Mucosa of stomach (tissue), 1 donor: ENCODE measurements around the gene EIF4ENIF1.
"Not testable (repeated sequence)": the region's sequence is repeated elsewhere in the genome, so short reads cannot be mapped to it uniquely, and the experiment has no call there.

Source experiments
- H3K27me3 ChIP-seq: one replicate; pipeline ENCODE4 v1.7.0; 2013; ENCODE audit warnings: mild to moderate bottlenecking, low read length; ENCODE audit not compliant: control insufficient read depth, insufficient read depth
- H3K36me3 ChIP-seq: one replicate; pipeline ENCODE4 v1.7.0; 2013; ENCODE audit warnings: low read length; ENCODE audit not compliant: control insufficient read depth, insufficient read depth
- H3K4me1 ChIP-seq: one replicate; pipeline ENCODE4 v1.7.0; 2013; ENCODE audit warnings: mild to moderate bottlenecking, low read length; ENCODE audit not compliant: control insufficient read depth, insufficient read depth
- H3K4me3 ChIP-seq: one replicate; pipeline ENCODE4 v1.7.0; 2013; ENCODE audit warnings: low read length
- H3K9ac ChIP-seq: one replicate; pipeline ENCODE4 v1.7.0; 2013; ENCODE audit warnings: mild to moderate bottlenecking, low read length, moderate library complexity
- H3K9me3 ChIP-seq: one replicate; pipeline ENCODE4 v1.7.0; 2013; ENCODE audit warnings: mild to moderate bottlenecking, low read length, moderate library complexity; ENCODE audit not compliant: control insufficient read depth
- donor health status: Pancreatic carcinoma.

EIF4ENIF1 gene

GRCh38 chr22:31436132-31436531 lies 53.5 kb downstream of the EIF4ENIF1 start:
- no peaks in the 10 kb centered on the region for H3K4me1 ChIP-seq
- no peaks in the 10 kb centered on the region for H3K9me3 ChIP-seq
- H3K27me3 ChIP-seq, result no peaks in the 10 kb centered on the region
- peaks cover 17% of the 10 kb centered on the region for H3K36me3 ChIP-seq
- H3K9ac ChIP-seq, result no peak overlapping the region
- no peak overlapping the region for H3K4me3 ChIP-seq

GRCh38 chr22:31431950-31432349 lies 57.7 kb downstream of the EIF4ENIF1 start:
- Histone ChIP-seq H3K4me1 (no peaks in the 10 kb centered on the region), H3K4me3 (no peak overlapping the region), H3K27me3 (no peaks in the 10 kb centered on the region), H3K9ac (no peak overlapping the region), H3K9me3 (no peaks in the 10 kb centered on the region), H3K36me3 (peaks cover 17% of the 10 kb centered on the region)

GRCh38 chr22:31425331-31426050 lies 64.2 kb downstream of the EIF4ENIF1 start:
- H3K4me3 ChIP-seq, result no peak overlapping the region
- H3K9ac ChIP-seq, result no peak overlapping the region
- H3K4me1 ChIP-seq, result no peaks in the 10 kb centered on the region
- no peaks in the 10 kb centered on the region for H3K36me3 ChIP-seq
- no peaks in the 10 kb centered on the region for H3K27me3 ChIP-seq
- no peaks in the 10 kb centered on the region for H3K9me3 ChIP-seq

DNA sequence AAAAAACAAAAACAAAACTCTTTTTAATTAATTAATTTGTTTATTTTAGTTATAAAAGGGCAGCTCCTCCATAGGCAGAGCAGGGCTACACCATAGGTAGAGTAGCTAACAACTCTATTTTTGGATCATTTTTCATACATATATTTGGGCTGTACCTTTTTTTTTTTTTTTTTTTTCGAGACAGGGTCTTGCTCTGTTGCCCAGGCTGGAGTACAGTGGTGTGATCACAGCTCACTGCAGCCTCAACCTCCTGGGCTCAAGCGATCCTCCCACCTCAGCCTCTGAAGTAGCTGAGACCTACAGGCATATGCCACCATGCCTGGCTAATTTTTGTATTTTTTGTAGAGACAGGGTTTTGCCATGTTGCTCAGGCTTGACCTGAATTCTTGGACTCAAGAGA lies 87.3 kb downstream of the EIF4ENIF1 start:
- H3K27me3 ChIP-seq, H3K9me3 ChIP-seq, H3K4me3 ChIP-seq, H3K4me1 ChIP-seq, H3K36me3 ChIP-seq, H3K9ac ChIP-seq: not testable (repeated sequence)

DNA sequence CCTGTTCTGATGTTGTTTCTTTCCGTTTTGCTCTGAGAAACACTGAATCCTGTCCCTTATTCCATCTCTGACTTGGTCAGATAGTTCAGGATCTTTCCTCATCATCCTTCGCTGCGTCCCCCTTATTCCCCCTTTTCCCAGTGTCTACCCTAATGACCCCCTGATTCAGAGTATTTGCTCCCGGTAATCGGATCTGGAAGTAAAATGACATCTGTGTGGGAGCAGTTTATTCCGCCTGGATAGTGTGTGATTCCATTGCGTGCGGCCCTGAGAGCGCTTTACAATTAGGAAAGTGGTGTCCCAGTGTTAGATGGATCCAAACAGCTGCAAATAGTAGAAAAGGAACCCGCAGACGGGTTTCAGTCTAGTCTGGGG lies 89.6 kb downstream of the EIF4ENIF1 start:
- Histone ChIP-seq H3K27me3 (no peaks in the 10 kb centered on the region), H3K36me3 (no peaks in the 10 kb centered on the region), H3K4me3 (peak overlapping the region; percentile 62), H3K9ac (peak overlapping the region; percentile 85), H3K9me3 (no peaks in the 10 kb centered on the region), H3K4me1 (no peaks in the 10 kb centered on the region)

GRCh38 chr22:31399211-31400022 lies 90.2 kb downstream of the EIF4ENIF1 start, which contains the start of gene DRG1:
DRG1 (plus strand) TSS chr22:31399604; CDS start chr22:31399684, 80 bp downstream.
- peak within 1 kb of the TSS; percentile 85 for H3K9ac ChIP-seq
- H3K36me3 ChIP-seq, result no peaks in the 10 kb centered on the region
- H3K9me3 ChIP-seq, result no peaks in the 10 kb centered on the region
- H3K4me3 ChIP-seq, result peak within 1 kb of the TSS; percentile 62
- no peaks in the 10 kb centered on the region for H3K27me3 ChIP-seq
- no peaks in the 10 kb centered on the region for H3K4me1 ChIP-seq

- Histone ChIP-seq H3K27me3 (no peaks in the 10 kb centered on the region), H3K36me3 (no peaks in the 10 kb centered on the region), H3K4me3 (no peak overlapping the region), H3K9ac (peak overlapping the region; percentile 13), H3K9me3 (no peaks in the 10 kb centered on the region), H3K4me1 (no peaks in the 10 kb centered on the region)
These were observed 91.4 kb downstream of the EIF4ENIF1 start for GRCh38 chr22:31398231-31398630.

DNA sequence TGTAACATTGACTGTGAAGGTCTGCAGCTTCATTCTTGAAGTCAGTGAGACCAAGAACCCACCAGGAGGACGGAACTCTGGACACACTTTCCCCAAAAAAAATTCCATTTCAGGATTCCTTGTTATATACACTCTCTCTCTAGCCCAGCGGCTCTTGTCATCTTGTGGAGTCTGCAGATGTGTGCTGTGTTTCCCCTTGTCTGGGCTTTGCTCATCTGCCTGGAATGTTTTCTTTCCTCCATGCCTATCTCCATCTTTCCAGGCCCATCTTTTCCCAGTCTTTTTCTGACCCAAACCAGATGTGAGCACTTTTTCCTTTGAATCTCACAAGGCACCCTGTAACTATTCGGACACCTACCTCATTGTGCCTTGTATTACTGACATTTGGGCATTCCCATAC lies 95.3 kb downstream of the EIF4ENIF1 start:
- no peaks in the 10 kb centered on the region for H3K27me3 ChIP-seq
- no peaks in the 10 kb centered on the region for H3K9me3 ChIP-seq
- no peaks in the 10 kb centered on the region for H3K4me1 ChIP-seq
- H3K4me3 ChIP-seq, result no peak overlapping the region
- no peak overlapping the region for H3K9ac ChIP-seq
- H3K36me3 ChIP-seq, result no peaks in the 10 kb centered on the region

- Histone ChIP-seq H3K9ac (no peak overlapping the region), H3K9me3 (no peaks in the 10 kb centered on the region), H3K27me3 (no peaks in the 10 kb centered on the region), H3K4me3 (no peak overlapping the region), H3K4me1 (no peaks in the 10 kb centered on the region), H3K36me3 (no peaks in the 10 kb centered on the region)
These were observed 95.7 kb downstream of the EIF4ENIF1 start for GRCh38 chr22:31393893-31394292.
